Astrocyte (in vitro differentiated cells and primary cell): Measurements from ENCODE around the gene SREK1IP1. TPM values are rescaled to one million over a fixed set of nuclear protein-coding genes. Genes with fewer than 3 reads are reported as not detected.
"Not testable (repeated sequence)": the region's sequence is repeated elsewhere in the genome, so short reads cannot be mapped to it uniquely, and the experiment has no call there.

Source experiments
- DNase-seq: peaks from one replicate; pipeline ENCODE4 v3.0.0-alpha.2; 2010; ENCODE audit warnings: low read depth
- FAIRE-seq: peaks from 2 replicates; lab custom pipeline; 2011; peaks lifted over from hg19 to GRCh38; lab: Jason Lieb, UNC
- H2AFZ ChIP-seq: 2 replicates; pipeline ENCODE4 v1.6.0; 2012; ENCODE audit warnings: low read depth, low read length, inconsistent platforms
- H3K27ac ChIP-seq: 2 replicates; pipeline ENCODE4 v1.5.1; 2011; ENCODE audit warnings: low read depth, low read length, inconsistent platforms
- H3K27me3 ChIP-seq: 2 replicates; pipeline ENCODE4 v1.6.0; 2011; ENCODE audit warnings: low read length, inconsistent platforms; ENCODE audit not compliant: insufficient read depth
- H3K36me3 ChIP-seq: 2 replicates; pipeline ENCODE4 v1.5.1; 2011; ENCODE audit warnings: low read length, inconsistent platforms; ENCODE audit not compliant: insufficient read depth
- H3K4me1 ChIP-seq: 2 replicates; pipeline ENCODE4 v1.5.1; 2011; ENCODE audit warnings: low read length, inconsistent platforms; ENCODE audit not compliant: insufficient read depth
- H3K4me2 ChIP-seq: 2 replicates; pipeline ENCODE4 v1.6.0; 2012; ENCODE audit warnings: low read length, inconsistent platforms
- H3K4me3 ChIP-seq: 2 replicates; pipeline ENCODE4 v1.5.1; 2011; ENCODE audit warnings: low read depth, mild to moderate bottlenecking, low read length, inconsistent platforms; ENCODE audit not compliant: insufficient read depth
- H3K79me2 ChIP-seq: 2 replicates; pipeline ENCODE4 v1.6.0; 2012; ENCODE audit warnings: mild to moderate bottlenecking, low read length, inconsistent platforms; ENCODE audit not compliant: insufficient read depth
- H3K9ac ChIP-seq: 2 replicates; pipeline ENCODE4 v1.6.0; 2012; ENCODE audit warnings: mild to moderate bottlenecking, low read length, inconsistent platforms
- H3K9me3 ChIP-seq: 2 replicates; pipeline ENCODE4 v1.5.1; 2012; ENCODE audit warnings: low read depth, mild to moderate bottlenecking, low read length, inconsistent platforms; ENCODE audit not compliant: insufficient read depth
- H4K20me1 ChIP-seq: 2 replicates; pipeline ENCODE4 v1.6.0; 2012; ENCODE audit warnings: low read length, inconsistent platforms; ENCODE audit not compliant: insufficient read depth
- H3K27ac Mint-ChIP-seq: one replicate; pipeline ENCODE4 v1.8.0; 2021; ENCODE audit warnings: mild to moderate bottlenecking, mixed read lengths; ENCODE audit not compliant: unreplicated experiment
- H3K27me3 Mint-ChIP-seq: one replicate; pipeline ENCODE4 v1.8.0; 2021; ENCODE audit warnings: low read depth, mixed read lengths; ENCODE audit not compliant: unreplicated experiment
- H3K36me3 Mint-ChIP-seq: one replicate; pipeline ENCODE4 v1.8.0; 2021; ENCODE audit warnings: low read depth, mixed read lengths; ENCODE audit not compliant: unreplicated experiment
- H3K4me1 Mint-ChIP-seq: one replicate; pipeline ENCODE4 v1.8.0; 2021; ENCODE audit warnings: low read depth, mixed read lengths; ENCODE audit not compliant: unreplicated experiment
- H3K4me3 Mint-ChIP-seq: one replicate; pipeline ENCODE4 v1.8.0; 2021; ENCODE audit warnings: mild to moderate bottlenecking, moderate library complexity, mixed read lengths; ENCODE audit not compliant: unreplicated experiment
- H3K9me3 Mint-ChIP-seq: one replicate; pipeline ENCODE4 v1.8.0; 2021; ENCODE audit warnings: mild to moderate bottlenecking, mixed read lengths; ENCODE audit not compliant: unreplicated experiment
- EZH2 ChIP-seq: IDR thresholded peaks from 2 replicates; pipeline ENCODE4 v1.6.1; 2012; ENCODE audit warnings: mild to moderate bottlenecking, low read length, inconsistent platforms; ENCODE audit not compliant: insufficient read depth
- total RNA-seq: library from RNA; stranded (reverse); gene quantifications from 2 replicates; pipeline ENCODE4 v1.2.1, GENCODE V29; 2021
- TF ChIP-seq, protein P1 (sequence below): IDR thresholded peaks from 2 replicates; pipeline ENCODE4 v1.5.1; 2011; ENCODE audit warnings: low read depth, mild to moderate bottlenecking, inconsistent platforms, low read length, moderate library complexity; ENCODE audit not compliant: insufficient read depth

SREK1IP1 gene
- total RNA-seq, 1 donor from 2014 or later = 27.3 TPM

DNA sequence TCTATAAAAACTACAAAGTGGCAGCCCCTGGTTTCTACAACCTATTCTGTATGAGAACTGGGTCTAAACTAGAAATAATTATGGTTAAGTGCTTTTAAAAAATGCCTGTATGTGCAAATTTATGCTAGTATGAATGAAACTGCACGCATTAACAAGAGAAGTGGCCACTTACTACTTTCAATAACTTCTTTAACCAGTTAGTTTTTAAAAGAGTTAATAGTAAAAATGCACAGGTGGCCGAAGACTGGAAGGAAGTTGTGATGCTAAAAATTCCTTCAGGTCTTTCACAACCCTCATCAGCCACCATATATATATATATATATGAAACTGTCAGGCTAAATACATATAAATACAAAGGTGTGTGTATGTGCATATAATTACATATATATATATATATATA, 41.3 kb downstream of the SREK1IP1 start:
- Histone ChIP-seq H3K79me2 (peaks cover 21% of the 10 kb centered on the region), H3K9me3 (no peaks in the 10 kb centered on the region), H3K27ac (no peak overlapping the region), H4K20me1 (peaks cover 6% of the 10 kb centered on the region), H3K9ac (no peak overlapping the region), H3K4me3 (no peak overlapping the region), H3K4me2 (no peak overlapping the region), H3K27me3 (no peaks in the 10 kb centered on the region), H2AFZ (no peak overlapping the region), H3K4me1 (no peaks in the 10 kb centered on the region), H3K36me3 (peaks cover 25% of the 10 kb centered on the region)
- Mint-ChIP-seq H3K27ac (no peak overlapping the region), H3K4me3 (no peak overlapping the region), H3K36me3 (peaks cover 6% of the 10 kb centered on the region), H3K27me3 (no peaks in the 10 kb centered on the region), H3K4me1 (no peaks in the 10 kb centered on the region), H3K9me3 (peaks cover 2% of the 10 kb centered on the region)
- FAIRE-seq = no peak
- no peak for DNase-seq
- TF ChIP-seq, protein P1, sequence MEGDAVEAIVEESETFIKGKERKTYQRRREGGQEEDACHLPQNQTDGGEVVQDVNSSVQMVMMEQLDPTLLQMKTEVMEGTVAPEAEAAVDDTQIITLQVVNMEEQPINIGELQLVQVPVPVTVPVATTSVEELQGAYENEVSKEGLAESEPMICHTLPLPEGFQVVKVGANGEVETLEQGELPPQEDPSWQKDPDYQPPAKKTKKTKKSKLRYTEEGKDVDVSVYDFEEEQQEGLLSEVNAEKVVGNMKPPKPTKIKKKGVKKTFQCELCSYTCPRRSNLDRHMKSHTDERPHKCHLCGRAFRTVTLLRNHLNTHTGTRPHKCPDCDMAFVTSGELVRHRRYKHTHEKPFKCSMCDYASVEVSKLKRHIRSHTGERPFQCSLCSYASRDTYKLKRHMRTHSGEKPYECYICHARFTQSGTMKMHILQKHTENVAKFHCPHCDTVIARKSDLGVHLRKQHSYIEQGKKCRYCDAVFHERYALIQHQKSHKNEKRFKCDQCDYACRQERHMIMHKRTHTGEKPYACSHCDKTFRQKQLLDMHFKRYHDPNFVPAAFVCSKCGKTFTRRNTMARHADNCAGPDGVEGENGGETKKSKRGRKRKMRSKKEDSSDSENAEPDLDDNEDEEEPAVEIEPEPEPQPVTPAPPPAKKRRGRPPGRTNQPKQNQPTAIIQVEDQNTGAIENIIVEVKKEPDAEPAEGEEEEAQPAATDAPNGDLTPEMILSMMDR = no peak
- TF ChIP-seq EZH2 = no peak

DNA sequence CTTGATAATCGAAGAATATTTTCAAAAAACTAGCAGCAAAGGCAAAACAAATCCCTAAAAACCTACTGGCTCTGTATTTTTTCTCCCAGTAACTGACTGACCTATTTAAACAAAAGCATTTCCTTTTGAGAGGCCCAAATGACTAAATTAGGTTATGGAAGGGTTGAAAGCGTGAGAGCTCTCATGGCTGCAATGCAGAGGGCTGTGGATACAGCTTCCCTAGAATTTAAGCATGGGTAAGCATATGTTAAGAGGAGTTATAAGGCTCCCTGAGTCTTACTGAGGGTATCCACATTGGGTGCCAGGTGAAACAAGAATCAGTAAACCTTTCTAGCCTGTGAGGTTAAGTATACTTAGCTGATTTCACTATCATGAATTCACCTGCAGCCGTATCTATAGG, 45.9 kb downstream of the SREK1IP1 start:
- H3K4me2 ChIP-seq = no peak overlapping the region
- H2AFZ ChIP-seq = no peak overlapping the region
- Mint-ChIP-seq H3K4me3 (no peak overlapping the region), H3K27ac (no peak overlapping the region), H3K27me3 (no peaks in the 10 kb centered on the region), H3K9me3 (no peaks in the 10 kb centered on the region), H3K4me1 (no peaks in the 10 kb centered on the region), H3K36me3 (peaks cover 2% of the 10 kb centered on the region)
- H3K27me3 ChIP-seq = no peaks in the 10 kb centered on the region
- FAIRE-seq (no peak), DNase-seq (no peak)
- no peak overlapping the region for H3K4me3 ChIP-seq
- no peak for TF ChIP-seq EZH2
- TF ChIP-seq, protein P1 = no peak
- no peak overlapping the region for H3K9ac ChIP-seq
- peaks cover 22% of the 10 kb centered on the region for H3K36me3 ChIP-seq
- no peaks in the 10 kb centered on the region for H3K79me2 ChIP-seq
- no peaks in the 10 kb centered on the region for H3K9me3 ChIP-seq
- no peaks in the 10 kb centered on the region for H3K4me1 ChIP-seq
- no peak overlapping the region for H3K27ac ChIP-seq
- H4K20me1 ChIP-seq = no peaks in the 10 kb centered on the region

DNA sequence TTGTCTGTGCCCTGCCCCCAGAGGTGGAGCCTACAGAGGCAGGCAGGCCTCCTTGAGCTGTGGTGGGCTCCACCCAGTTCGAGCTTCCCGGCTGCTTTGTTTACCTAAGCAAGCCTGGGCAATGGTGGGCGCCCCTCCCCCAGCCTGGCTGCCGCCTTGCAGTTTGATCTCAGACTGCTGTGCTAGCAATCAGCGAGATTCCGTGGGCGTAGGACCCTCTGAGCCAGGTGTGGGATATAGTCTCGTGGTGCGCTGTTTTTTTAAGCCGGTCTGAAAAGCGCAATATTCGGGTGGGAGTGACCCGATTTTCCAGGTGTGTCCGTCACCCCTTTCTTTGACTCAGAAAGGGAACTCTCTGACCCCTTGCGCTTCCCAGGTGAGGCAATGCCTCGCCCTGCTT, 54.0 kb downstream of the SREK1IP1 start:
- H3K9me3 ChIP-seq, H3K4me1 ChIP-seq, H2AFZ ChIP-seq, H3K36me3 Mint-ChIP-seq, H3K27me3 ChIP-seq, H3K4me3 Mint-ChIP-seq, H3K4me1 Mint-ChIP-seq, H4K20me1 ChIP-seq, H3K9me3 Mint-ChIP-seq, H3K4me3 ChIP-seq, H3K27ac Mint-ChIP-seq, FAIRE-seq, H3K79me2 ChIP-seq, H3K27ac ChIP-seq, H3K36me3 ChIP-seq, DNase-seq, H3K9ac ChIP-seq, H3K27me3 Mint-ChIP-seq, H3K4me2 ChIP-seq: not testable (repeated sequence)
